AG09319 (cell line): ENCODE measurements around the gene BMP3.

Experiments used
- DNase-seq: peaks from one replicate; pipeline ENCODE4 v3.0.0-alpha.2; 2010; ENCODE audit warnings: low read depth; ENCODE audit errors: extremely low read depth
- CTCF ChIP-seq: IDR thresholded peaks from 2 replicates; pipeline ENCODE4 v1.5.1; 2011; ENCODE audit warnings: low read depth, mild to moderate bottlenecking, inconsistent platforms, low read length, moderate library complexity

Gene BMP3

GRCh38 chr4:81069706-81070331, 39.3 kb downstream of the BMP3 start:
- peak; percentile 78 for DNase-seq
- peak; percentile 93 for TF ChIP-seq CTCF

GRCh38 chr4:81071013-81071412, 40.5 kb downstream of the BMP3 start:
- DNase-seq, result no peak
- TF ChIP-seq CTCF, result no peak

GRCh38 chr4:81081156-81081555, 50.6 kb downstream of the BMP3 start:
- no peak for TF ChIP-seq CTCF
- no peak for DNase-seq

- TF ChIP-seq CTCF, result peak; percentile 30
- no peak for DNase-seq
These were observed 53.5 kb downstream of the BMP3 start for GRCh38 chr4:81084029-81084428.

- no peak for DNase-seq
- TF ChIP-seq CTCF, result no peak
These were observed 54.1 kb downstream of the BMP3 start for GRCh38 chr4:81084634-81085033.

- no peak for DNase-seq
- TF ChIP-seq CTCF, result no peak
These were observed 54.8 kb downstream of the BMP3 start for GRCh38 chr4:81085291-81085690.

GRCh38 chr4:81085979-81086378, 55.5 kb downstream of the BMP3 start:
- no peak for DNase-seq
- TF ChIP-seq CTCF, result no peak
